Thyroid gland (tissue), 4 donors: ENCODE measurements around the gene MRPS7. TPM values are rescaled to one million over a fixed set of nuclear protein-coding genes. Genes with fewer than 3 reads are reported as not detected.
"Not testable (repeated sequence)": the region's sequence is repeated elsewhere in the genome, so short reads cannot be mapped to it uniquely, and the experiment has no call there.

Source experiments
- DNase-seq, 2 donors: peaks; one replicate each; pipeline ENCODE4 v3.0.0-alpha.2; 2019
- H3K27ac ChIP-seq, 3 donors: fragments of 200-600 bp; sonication (generic); 1 replicate in 2 of 3; 2 replicates in 1 of 3; pipeline ENCODE4 v1.5.1; 2016 to 2019; ENCODE audit warnings: mild to moderate bottlenecking in 1 of 3, moderate library complexity in 1 of 3
- H3K27me3 ChIP-seq: fragments of 200-600 bp; sonication (generic); one replicate; pipeline ENCODE4 v1.5.1; 2019
- H3K36me3 ChIP-seq, 2 donors: fragments of 200-600 bp; sonication (generic); one replicate each; pipeline ENCODE4 v1.5.1; 2016 to 2019
- H3K4me1 ChIP-seq, 2 donors: fragments of 200-600 bp; sonication (generic); one replicate each; pipeline ENCODE4 v1.5.1; 2017 to 2019
- H3K4me3 ChIP-seq, 3 donors: fragments of 200-600 bp; sonication (generic); replicated peaks in 1 of 3; 1 replicate in 2 of 3; 2 replicates in 1 of 3; pipeline ENCODE4 v1.5.1; 2016; ENCODE audit warnings: mild to moderate bottlenecking in 1 of 3
- H3K9me3 ChIP-seq: fragments of 200-600 bp; sonication (generic); one replicate; pipeline ENCODE4 v1.5.1; 2017
- POLR2A ChIP-seq, 2 donors: fragments of 450-650 bp; IDR thresholded peaks; one replicate each; pipeline ENCODE4 v1.6.1; 2017; ENCODE audit warnings: antibody characterized with exemption in 2 of 2, mild to moderate bottlenecking in 2 of 2, moderate library complexity in 1 of 2
- WGBS, 2 donors: methylation state at CpG; one replicate each; pipeline ENCODE4 v1.1.5; 2017; 5-methylcytosine and 5-hydroxymethylcytosine counted together
- intact Hi-C: fragments of 100-400 bp; cut with DNase I; formaldehyde crosslinking; loops from one replicate; pipeline ENCODE4 v1.15.1; 2023
- total RNA-seq, 4 donors: library from RNA; depleted of rRNA; stranded (reverse); fragments of >200 nt; gene quantifications; one replicate each; pipeline ENCODE4 v1.2.3, GENCODE V29; 2016
- TF ChIP-seq, protein P1 (sequence below), 6 experiments: fragments of 200-600 bp in 3 of 6; fragments of 450-650 bp in 3 of 6; sonication (generic) in 3 of 6; IDR thresholded peaks; one replicate each; pipeline ENCODE4 v1.5.1; 2016 to 2019; ENCODE audit warnings: antibody characterized with exemption in 6 of 6, mild to moderate bottlenecking in 2 of 6, inconsistent platforms in 1 of 6, moderate library complexity in 1 of 6

The MRPS7 gene
- total RNA-seq, 4 donors from 2014 or later: 29.9 to 59.4 (median 41.0) TPM

DNA sequence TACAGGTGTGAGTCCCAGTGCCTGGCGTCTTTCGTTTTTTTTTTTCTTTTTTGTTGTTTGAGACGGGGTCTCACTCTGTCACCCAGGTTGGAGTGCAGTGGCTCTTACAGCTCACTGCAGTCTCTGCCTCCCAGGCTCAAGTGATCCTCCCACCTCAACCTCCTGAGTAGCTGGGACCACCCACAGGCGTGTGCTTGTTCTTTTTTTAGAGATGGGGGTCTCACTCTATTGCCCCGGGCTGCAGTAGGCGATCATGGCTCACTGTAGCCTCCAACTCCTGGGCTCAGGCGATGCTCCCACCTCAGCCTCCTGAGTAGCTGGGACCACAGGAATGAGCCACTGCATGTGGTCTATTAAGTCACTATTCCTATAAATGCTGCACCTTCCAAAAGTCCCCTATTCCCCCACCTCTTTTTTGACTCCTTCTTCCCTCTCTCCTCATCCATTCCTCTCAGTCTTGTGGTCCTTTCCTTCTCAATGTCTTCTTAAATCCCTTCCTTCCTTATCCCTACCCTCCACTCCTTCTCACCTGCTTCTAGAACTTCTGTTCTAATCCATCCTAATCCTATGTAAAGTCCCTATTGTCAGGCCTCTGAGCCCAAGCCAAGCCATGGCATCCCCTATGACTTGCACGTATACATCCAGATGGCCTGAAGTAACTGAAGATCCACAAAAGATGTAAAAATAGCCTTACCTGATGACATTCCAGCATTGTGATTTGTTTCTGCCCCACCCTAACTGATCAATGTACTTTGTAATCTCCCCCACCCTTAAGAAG, 9.5 kb upstream of the MRPS7 start:
- Histone ChIP-seq H3K4me3 (no peak overlapping the region), H3K36me3 (no peaks in the 10 kb centered on the region), H3K9me3 (no peaks in the 10 kb centered on the region), H3K4me1 (peaks cover 0 to 14% of the 10 kb centered on the region in 2 donors), H3K27me3 (no peaks in the 10 kb centered on the region), H3K27ac (no peak overlapping the region)
- no peak for DNase-seq
- intact Hi-C loops: no loop called here
- TF ChIP-seq, protein P1, sequence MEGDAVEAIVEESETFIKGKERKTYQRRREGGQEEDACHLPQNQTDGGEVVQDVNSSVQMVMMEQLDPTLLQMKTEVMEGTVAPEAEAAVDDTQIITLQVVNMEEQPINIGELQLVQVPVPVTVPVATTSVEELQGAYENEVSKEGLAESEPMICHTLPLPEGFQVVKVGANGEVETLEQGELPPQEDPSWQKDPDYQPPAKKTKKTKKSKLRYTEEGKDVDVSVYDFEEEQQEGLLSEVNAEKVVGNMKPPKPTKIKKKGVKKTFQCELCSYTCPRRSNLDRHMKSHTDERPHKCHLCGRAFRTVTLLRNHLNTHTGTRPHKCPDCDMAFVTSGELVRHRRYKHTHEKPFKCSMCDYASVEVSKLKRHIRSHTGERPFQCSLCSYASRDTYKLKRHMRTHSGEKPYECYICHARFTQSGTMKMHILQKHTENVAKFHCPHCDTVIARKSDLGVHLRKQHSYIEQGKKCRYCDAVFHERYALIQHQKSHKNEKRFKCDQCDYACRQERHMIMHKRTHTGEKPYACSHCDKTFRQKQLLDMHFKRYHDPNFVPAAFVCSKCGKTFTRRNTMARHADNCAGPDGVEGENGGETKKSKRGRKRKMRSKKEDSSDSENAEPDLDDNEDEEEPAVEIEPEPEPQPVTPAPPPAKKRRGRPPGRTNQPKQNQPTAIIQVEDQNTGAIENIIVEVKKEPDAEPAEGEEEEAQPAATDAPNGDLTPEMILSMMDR (IDR thresholded peaks at IDR 0.05): no peak
- TF ChIP-seq POLR2A (IDR thresholded peaks at IDR 0.05): no peak
- 89 to 90% methylated on average over 8 of the region's 8 CpGs for WGBS, 2 donors

DNA sequence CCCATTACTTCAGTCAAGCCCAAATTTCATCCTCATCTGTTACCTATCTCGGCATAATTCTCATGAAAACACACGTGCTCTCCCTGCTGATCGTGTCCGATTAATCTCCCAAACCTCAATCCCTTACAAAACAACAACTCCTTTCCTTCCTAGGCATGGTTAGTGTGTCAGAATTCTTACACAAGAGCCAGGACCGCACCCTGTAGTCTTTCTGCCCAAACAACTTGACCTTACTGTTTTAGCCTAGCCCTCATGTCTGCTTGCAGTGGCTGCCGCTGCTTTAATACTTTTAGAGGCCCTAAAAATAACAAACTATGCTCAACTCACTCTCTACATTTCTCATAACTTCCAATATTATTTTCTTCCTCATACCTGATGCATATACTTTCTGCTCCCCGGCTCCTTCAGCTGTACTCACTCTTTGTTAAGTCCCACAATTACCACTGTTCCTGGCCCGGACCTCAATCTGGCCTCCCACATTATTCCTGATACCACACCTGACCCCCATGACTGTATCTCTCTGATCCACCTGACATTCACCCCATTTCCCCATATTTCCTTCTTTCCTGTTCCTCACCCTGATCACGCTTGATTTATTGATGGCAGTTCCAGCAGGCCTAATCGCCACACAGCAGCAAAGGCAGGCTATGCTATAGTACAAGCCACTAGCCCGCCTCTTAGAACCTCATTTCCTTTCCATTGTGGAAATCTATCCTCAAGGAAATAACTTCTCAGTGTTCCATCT, 5.6 kb upstream of the MRPS7 start:
- DNase-seq, H3K36me3 ChIP-seq, H3K27me3 ChIP-seq, intact Hi-C loops, H3K27ac ChIP-seq, H3K9me3 ChIP-seq, H3K4me3 ChIP-seq: not testable (repeated sequence)
- H3K4me1 ChIP-seq: peaks cover 12 to 17% of the 10 kb centered on the region in 2 donors
- WGBS, 2 donors: 80 to 88% methylated on average over 11 of the region's 11 CpGs

DNA sequence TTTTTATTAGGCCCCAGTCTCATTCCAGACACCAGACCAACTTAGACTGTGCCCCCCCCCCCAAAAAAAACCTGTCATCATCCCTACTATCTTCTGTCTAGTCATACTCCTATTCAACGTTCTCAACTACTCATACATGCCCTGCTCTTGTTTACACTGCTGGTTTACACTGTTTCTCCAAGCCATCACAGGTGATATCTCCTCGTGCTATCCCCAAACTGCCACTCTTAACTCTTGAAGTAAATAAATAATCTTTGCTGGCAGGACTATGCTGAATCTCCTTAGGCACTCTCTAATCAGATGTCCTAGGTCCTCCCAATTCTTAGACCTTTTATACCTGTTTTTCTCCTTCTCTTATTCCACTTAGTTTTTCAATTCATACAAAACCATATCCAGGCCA, 4.5 kb upstream of the MRPS7 start:
- DNase-seq, H3K27me3 ChIP-seq, H3K4me3 ChIP-seq, H3K27ac ChIP-seq, intact Hi-C loops, H3K36me3 ChIP-seq, H3K9me3 ChIP-seq: not testable (repeated sequence)
- WGBS, 2 donors: 44 to 51% methylated on average over 2 of the region's 2 CpGs
- H3K4me1 ChIP-seq: peaks cover 14 to 17% of the 10 kb centered on the region in 2 donors

DNA sequence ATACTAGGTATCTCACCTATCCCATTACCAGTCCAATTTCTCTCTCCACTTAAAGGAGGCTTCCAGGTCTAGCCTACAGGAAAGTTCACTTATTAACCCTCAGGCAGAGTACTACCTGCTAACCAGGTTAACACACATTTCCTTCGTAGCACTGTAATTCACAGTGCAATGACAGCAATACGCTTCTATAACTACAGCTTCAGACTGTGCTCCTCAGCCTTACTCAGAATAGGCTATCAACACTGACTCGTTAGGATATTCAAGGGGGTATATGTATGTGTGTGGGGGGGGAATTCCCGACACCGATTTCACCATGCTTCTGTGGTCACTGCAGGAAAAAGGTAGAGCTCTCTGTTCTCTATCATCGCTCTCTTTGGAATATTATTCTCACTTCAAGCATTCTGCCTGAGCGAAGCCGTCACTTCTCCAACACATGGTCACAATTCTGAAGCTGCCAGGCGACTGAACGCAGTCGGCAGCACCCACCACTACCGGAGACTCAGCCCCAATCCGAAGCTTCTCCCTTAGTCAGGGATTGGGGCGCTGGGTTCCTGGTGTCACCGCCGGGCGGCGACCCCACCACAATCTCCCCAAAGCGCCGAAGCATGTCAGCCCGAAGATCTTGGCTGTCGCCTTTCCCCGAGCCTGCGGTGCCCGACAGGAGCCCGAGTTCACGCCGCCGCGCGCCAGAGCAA, 891 bp upstream of the MRPS7 start:
- Histone ChIP-seq H3K27me3 (no peaks in the 10 kb centered on the region), H3K9me3 (no peaks in the 10 kb centered on the region), H3K36me3 (peaks cover 6 to 11% of the 10 kb centered on the region in 2 donors), H3K4me3 (peak overlapping the region; percentile 43 to 99 (median 76)), H3K4me1 (peaks cover 19 to 24% of the 10 kb centered on the region in 2 donors), H3K27ac (peak overlapping the region; percentile 92 to 97 (median 96))
- 1 to 5% methylated on average over 12 to 18 of the region's 31 CpGs for WGBS, 2 donors
- no peak for DNase-seq
- no peak for TF ChIP-seq POLR2A (IDR thresholded peaks at IDR 0.05)
- TF ChIP-seq, protein P1 (IDR thresholded peaks at IDR 0.05): no peak
- intact Hi-C loops: no loop called here

DNA sequence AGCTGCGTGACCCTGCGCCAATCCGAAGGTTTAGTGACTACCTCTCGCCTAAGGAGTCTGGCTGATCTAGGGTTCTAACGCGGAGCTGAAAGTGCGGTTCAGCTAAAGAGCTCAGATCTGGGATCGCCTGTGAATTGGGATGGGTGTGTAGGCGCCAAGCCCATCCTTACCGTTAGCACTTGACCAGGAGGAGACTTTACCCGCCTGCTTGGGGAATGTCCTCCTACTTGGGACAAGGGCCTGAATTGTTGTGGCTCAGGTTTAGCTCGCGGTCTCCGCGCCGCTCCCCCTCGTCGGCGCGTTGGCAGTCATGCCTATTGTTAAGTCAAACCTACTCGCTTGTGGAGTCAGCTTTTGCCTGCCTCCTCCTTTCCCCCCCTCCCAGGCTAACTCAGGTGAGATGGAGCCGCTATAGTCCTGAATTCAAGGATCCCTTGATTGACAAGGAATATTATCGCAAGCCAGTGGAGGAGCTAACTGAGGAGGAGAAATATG, 480 bp downstream of the MRPS7 start:
- Histone ChIP-seq H3K27ac (peak overlapping the region; percentile 92 to 97 (median 96)), H3K27me3 (no peaks in the 10 kb centered on the region), H3K9me3 (no peaks in the 10 kb centered on the region), H3K4me3 (peak overlapping the region; percentile 19 to 99 (median 76)), H3K4me1 (peaks cover 19 to 24% of the 10 kb centered on the region in 2 donors), H3K36me3 (peaks cover 12 to 23% of the 10 kb centered on the region in 2 donors)
- intact Hi-C loops: no loop called here
- no peak for TF ChIP-seq POLR2A (IDR thresholded peaks at IDR 0.05)
- TF ChIP-seq, protein P1 (IDR thresholded peaks at IDR 0.05): no peak
- peak in 1 of 2 donors; percentile 17 for DNase-seq
- WGBS, 2 donors: 0 to 3% methylated on average over 5 to 13 of the region's 23 CpGs
